ENCODE measurements around the gene RTN1.

Gene RTN1

GRCh38 chr14:59849411-59850130 lies 21.0 kb downstream of the RTN1 start:
- ATAC-seq = no peak

GRCh38 chr14:59848671-59849070 lies 21.9 kb downstream of the RTN1 start:
- ATAC-seq = no peak

GRCh38 chr14:59847711-59848110 lies 22.9 kb downstream of the RTN1 start:
- no peak for ATAC-seq

- ATAC-seq = no peak
Observed at GRCh38 chr14:59846595-59846994, 24.0 kb downstream of the RTN1 start.

GRCh38 chr14:59845245-59845644 lies 25.3 kb downstream of the RTN1 start:
- no peak for ATAC-seq

- ATAC-seq = no peak
Observed at GRCh38 chr14:59844186-59844812, 26.3 kb downstream of the RTN1 start.

- ATAC-seq = no peak
Observed at GRCh38 chr14:59836116-59836515, 34.5 kb downstream of the RTN1 start.

GRCh38 chr14:59832653-59833294 lies 37.8 kb downstream of the RTN1 start:
- ATAC-seq = no peak

- ATAC-seq = no peak
Observed at GRCh38 chr14:59831121-59831730, 39.4 kb downstream of the RTN1 start.

- ATAC-seq = no peak
Observed at GRCh38 chr14:59830338-59830734, 40.2 kb downstream of the RTN1 start.

- no peak for ATAC-seq
Observed at GRCh38 chr14:59829469-59830337, 40.9 kb downstream of the RTN1 start.

- no peak for ATAC-seq
Observed at GRCh38 chr14:59828276-59828675, 42.3 kb downstream of the RTN1 start.

GRCh38 chr14:59827401-59827800 lies 43.2 kb downstream of the RTN1 start:
- ATAC-seq = no peak

GRCh38 chr14:59826150-59826549 lies 44.4 kb downstream of the RTN1 start:
- no peak for ATAC-seq

GRCh38 chr14:59823179-59823578 lies 47.4 kb downstream of the RTN1 start:
- ATAC-seq = no peak

GRCh38 chr14:59819446-59820088 lies 51.0 kb downstream of the RTN1 start:
- no peak for ATAC-seq

GRCh38 chr14:59816941-59817340 lies 53.6 kb downstream of the RTN1 start:
- no peak for ATAC-seq

GRCh38 chr14:59814988-59815387 lies 55.6 kb downstream of the RTN1 start:
- no peak for ATAC-seq

GRCh38 chr14:59811815-59812214 lies 58.8 kb downstream of the RTN1 start:
- no peak for ATAC-seq

- no peak for ATAC-seq
Observed at GRCh38 chr14:59811073-59811472, 59.5 kb downstream of the RTN1 start.

GRCh38 chr14:59803052-59803540 lies 67.5 kb downstream of the RTN1 start:
- ATAC-seq = no peak

GRCh38 chr14:59788176-59788575 lies 82.4 kb downstream of the RTN1 start:
- ATAC-seq = no peak
